Muscle layer of duodenum (tissue), 2 donors: ENCODE measurements around the gene SEMA4D.
"Not testable (repeated sequence)": the region's sequence is repeated elsewhere in the genome, so short reads cannot be mapped to it uniquely, and the experiment has no call there.

Source experiments
- H3K27ac ChIP-seq: one replicate; pipeline ENCODE4 v1.7.0; 2013; ENCODE audit warnings: mild to moderate bottlenecking, low read length
- H3K27me3 ChIP-seq: one replicate; pipeline ENCODE4 v1.7.0; 2013; ENCODE audit warnings: low read depth, mild to moderate bottlenecking, control low read depth, low read length
- H3K36me3 ChIP-seq, 2 donors: one replicate each; pipeline ENCODE4 v1.7.0; 2013; ENCODE audit warnings: low read length in 2 of 2, control low read depth in 1 of 2, mild to moderate bottlenecking in 1 of 2; ENCODE audit not compliant: insufficient read depth in 2 of 2, control insufficient read depth in 1 of 2
- H3K4me1 ChIP-seq, 2 donors: one replicate each; pipeline ENCODE4 v1.7.0; 2013; ENCODE audit warnings: low read length in 2 of 2, mild to moderate bottlenecking in 2 of 2, control low read depth in 1 of 2, moderate library complexity in 1 of 2; ENCODE audit not compliant: insufficient read depth in 2 of 2, control insufficient read depth in 1 of 2
- H3K4me3 ChIP-seq, 2 donors: one replicate each; pipeline ENCODE4 v1.7.0; 2013; ENCODE audit warnings: low read length in 2 of 2, low read depth in 1 of 2, mild to moderate bottlenecking in 1 of 2
- H3K9me3 ChIP-seq, 2 donors: one replicate each; pipeline ENCODE4 v1.7.0; 2013; ENCODE audit warnings: low read length in 2 of 2, control low read depth in 1 of 2, mild to moderate bottlenecking in 1 of 2; ENCODE audit not compliant: control insufficient read depth in 1 of 2
- donor health status: healthy.

The SEMA4D gene

DNA sequence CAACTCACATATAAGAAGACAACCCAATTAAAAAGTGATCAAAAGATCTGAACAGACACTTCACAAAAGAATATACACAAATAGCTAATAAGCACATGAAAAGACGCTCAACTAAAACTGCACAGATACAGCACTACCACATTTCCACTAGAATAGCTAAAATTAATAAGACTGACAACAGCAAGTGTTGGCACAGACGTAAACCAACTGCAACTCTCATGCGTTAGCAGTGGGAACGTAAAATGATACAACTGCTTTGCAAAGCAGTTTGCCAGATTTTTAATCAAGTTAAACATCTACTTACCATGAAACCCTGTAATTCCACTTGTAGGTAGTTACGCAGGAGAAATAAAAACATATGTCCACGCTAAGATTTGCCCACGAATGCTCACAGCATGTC, 9.0 kb downstream of the SEMA4D start:
- H3K4me1 ChIP-seq: peaks cover 1 to 5% of the 10 kb centered on the region in 2 donors
- peaks cover 0 to 3% of the 10 kb centered on the region in 2 donors for H3K9me3 ChIP-seq
- H3K27ac ChIP-seq: no peak overlapping the region
- H3K36me3 ChIP-seq: no peaks in the 10 kb centered on the region
- no peaks in the 10 kb centered on the region for H3K27me3 ChIP-seq
- H3K4me3 ChIP-seq: no peak overlapping the region

DNA sequence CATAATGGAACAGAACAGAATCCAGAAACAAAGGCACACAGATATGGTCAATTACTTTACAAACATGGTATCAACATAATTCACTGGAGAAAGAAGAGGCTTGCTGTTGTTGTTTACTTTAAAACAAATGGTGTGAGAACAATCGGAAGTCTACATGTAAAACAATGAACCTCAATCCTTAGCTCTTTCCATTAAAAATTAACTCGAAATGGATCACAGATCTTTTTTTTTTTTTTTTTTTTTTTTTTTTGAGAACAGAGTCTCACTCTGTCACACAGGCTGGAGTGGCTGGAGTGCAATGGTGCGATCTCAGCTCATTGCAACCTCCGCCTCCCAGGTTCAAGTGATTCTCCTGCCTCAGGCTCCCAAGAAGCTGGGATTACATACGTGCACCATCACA, 9.8 kb downstream of the SEMA4D start:
- Histone ChIP-seq H3K4me1 (peaks cover 5 to 6% of the 10 kb centered on the region in 2 donors), H3K36me3 (no peaks in the 10 kb centered on the region), H3K4me3 (no peak overlapping the region), H3K27me3 (no peaks in the 10 kb centered on the region), H3K9me3 (peaks cover 0 to 3% of the 10 kb centered on the region in 2 donors), H3K27ac (no peak overlapping the region)

DNA sequence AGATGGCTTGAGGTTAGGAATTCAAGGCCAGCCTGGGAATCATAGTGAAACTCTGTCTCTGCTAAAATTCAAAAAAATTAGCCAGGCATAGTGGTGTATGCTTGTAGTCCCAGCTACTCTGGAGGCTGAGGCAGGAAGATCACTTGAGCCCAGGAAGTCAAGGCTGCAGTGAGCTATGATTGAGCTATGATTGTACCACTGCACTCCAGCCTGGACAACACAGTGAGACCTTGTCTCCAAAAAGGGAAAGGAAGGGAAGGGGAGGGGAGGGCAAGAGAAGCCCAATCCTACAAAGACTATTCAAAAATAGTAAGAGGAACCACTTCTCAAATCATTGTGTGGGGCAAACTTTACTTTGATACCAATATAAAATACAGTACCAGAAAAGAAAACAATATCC, 11.2 kb downstream of the SEMA4D start:
- Histone ChIP-seq H3K27me3 (no peaks in the 10 kb centered on the region), H3K9me3 (peaks cover 0 to 3% of the 10 kb centered on the region in 2 donors), H3K27ac (no peak overlapping the region), H3K36me3 (no peaks in the 10 kb centered on the region), H3K4me3 (no peak overlapping the region), H3K4me1 (peaks cover 5 to 6% of the 10 kb centered on the region in 2 donors)

DNA sequence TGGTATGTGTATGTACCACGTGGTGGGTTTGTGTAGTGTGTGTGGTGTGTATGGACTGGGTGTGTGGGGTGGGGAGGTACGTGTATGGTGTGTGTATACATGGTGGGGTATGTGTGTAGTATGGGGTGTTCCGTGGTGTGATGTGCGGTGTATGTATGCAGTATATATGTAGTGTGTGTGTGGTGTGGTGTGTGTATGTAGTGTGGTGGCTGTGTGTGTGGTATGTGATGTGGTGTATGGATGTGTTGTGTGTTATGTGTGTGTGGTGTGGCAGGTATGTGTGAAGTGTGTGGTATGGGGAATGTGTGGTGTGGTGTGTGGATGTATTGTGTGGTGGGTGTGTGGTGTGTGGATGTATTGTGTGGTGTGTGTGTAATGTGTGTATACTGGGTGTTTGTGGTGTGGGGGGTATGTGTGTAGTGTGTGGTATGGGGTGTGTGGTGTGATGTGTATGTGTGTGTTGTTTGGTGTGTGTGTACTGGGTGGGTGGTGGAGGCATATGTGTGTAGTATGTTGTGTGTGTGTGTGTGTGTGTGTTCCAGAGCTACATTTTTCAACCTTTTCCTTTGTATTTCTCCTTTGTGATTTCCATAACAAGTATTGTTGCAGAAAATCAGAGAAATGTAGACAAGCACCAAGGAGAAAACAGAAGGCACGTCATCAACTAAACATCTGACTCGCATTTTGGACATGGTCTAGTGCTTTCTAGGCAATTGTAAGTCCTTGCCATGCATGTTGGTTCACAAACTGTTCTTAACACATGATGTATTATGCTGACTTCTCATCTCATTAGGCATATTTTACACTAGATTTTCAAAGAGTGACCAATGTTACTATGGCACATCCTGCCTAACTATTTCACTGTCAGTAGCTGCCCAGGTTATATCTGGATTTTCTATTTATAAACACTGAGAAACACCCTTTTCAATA, 13.2 kb downstream of the SEMA4D start:
- Histone ChIP-seq H3K4me3 (no peak overlapping the region), H3K4me1 (peaks cover 5 to 6% of the 10 kb centered on the region in 2 donors), H3K27ac (no peak overlapping the region), H3K36me3 (no peaks in the 10 kb centered on the region), H3K9me3 (peaks cover 0 to 3% of the 10 kb centered on the region in 2 donors), H3K27me3 (no peaks in the 10 kb centered on the region)

DNA sequence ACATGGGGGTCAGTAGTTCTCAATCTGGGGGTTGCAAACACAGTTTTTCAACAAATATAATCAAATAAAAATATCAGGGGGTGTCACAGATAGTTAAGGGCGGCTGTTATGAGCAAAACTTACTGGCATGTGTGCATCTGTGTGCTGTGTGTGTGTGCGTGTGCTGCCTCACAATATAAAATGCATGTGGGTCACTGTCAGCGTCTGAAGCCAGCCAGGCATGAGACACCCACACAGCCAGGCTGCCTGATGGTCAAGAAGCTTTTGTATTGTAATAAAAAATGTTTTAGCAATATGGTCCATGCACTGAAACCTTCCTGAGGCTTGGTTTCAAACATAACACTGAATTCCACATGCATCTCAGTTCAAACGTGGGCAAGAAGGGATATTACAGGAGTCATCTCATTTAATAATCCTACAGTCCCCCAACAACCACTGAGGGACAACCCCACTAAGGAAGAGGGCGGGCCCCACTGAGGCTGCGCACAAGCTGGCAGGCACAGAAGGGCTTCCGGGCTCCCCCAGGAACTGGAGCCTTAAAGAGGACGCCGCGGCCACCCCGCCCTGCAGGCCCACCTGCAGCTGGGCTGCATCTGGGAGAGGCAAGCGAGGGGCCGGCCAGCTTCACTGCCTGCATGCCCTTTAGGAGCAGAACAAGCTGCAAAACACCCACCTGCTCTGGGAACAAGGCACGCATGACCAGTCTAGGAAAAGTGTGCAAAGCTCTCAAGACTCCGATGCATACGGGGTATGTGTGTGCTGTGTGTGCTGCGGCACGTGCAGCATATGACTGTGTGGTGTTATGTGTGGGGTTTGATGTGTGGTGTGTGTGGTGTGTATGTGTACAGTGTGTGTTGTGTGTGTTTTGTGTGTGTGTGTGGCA, 14.1 kb downstream of the SEMA4D start:
- no peaks in the 10 kb centered on the region for H3K27me3 ChIP-seq
- no peak overlapping the region for H3K27ac ChIP-seq
- H3K4me3 ChIP-seq: no peak overlapping the region
- peaks cover 0 to 3% of the 10 kb centered on the region in 2 donors for H3K9me3 ChIP-seq
- H3K4me1 ChIP-seq: peaks cover 5 to 6% of the 10 kb centered on the region in 2 donors
- H3K36me3 ChIP-seq: no peaks in the 10 kb centered on the region

DNA sequence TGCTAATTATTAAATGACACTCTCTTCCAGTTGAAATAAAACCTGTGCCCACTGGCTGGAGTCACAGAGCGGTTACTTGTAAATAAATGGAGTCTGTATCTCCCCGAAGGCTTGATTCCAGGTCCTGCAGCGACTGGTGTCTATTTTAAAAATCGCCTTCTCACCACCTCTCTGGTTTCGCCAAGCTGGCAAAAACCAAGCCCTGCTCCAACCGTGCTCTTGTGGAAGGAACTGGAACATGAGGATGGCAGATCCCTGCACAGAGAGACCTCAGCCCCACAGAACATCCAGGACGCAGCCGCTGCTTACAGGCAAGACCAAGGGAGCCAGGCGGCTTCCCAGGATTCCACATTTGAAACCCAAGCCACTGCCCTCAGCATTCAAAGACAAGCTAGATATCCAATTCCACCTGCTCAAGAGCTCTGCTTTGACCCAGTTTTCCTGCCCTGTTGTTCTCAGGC, 15.0 kb downstream of the SEMA4D start:
- H3K27me3 ChIP-seq: no peaks in the 10 kb centered on the region
- no peaks in the 10 kb centered on the region for H3K36me3 ChIP-seq
- peaks cover 0 to 3% of the 10 kb centered on the region in 2 donors for H3K9me3 ChIP-seq
- no peak overlapping the region for H3K4me3 ChIP-seq
- no peak overlapping the region for H3K27ac ChIP-seq
- peaks cover 6 to 10% of the 10 kb centered on the region in 2 donors for H3K4me1 ChIP-seq

DNA sequence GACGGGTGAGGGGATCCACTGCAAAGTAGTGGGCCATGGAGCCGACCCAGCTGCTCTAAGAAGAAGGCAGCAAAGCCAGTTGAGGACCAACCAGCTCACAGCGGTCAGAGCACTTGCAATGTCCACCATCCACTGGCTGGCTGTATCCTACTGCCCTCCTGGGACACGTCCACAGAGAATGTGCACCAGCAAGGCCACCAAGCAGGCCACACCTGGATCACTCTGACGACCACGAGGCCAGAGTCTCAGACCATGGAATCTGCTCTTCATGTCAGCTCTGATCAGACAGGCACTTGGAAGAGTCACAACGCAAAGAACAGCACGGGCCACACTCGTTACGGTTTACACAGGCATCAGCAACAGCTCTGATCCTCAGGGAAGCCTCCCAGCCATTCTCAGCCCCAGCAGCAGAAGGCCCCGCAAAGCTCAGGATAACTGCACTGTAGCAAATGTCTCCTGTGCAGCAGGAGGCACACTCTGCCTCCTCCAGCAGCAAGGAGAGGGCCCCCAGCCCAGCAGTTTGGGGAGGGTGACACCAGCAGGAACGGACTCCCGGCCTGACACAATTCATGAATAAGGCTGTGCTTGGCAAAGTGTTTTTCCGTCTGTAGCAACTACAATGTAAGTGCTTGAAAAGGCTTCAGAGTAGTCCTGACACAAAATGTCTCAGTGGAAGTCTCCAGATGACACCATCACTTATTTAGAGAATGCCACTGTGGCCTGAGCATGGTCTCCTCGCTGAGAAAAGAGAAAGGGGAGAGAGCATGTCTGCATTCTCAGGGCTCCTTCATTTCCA, 15.7 kb downstream of the SEMA4D start:
- Histone ChIP-seq H3K36me3 (no peaks in the 10 kb centered on the region), H3K27ac (no peak overlapping the region), H3K4me1 (peaks cover 6 to 17% of the 10 kb centered on the region in 2 donors), H3K4me3 (no peak overlapping the region), H3K9me3 (peaks cover 0 to 3% of the 10 kb centered on the region in 2 donors), H3K27me3 (no peaks in the 10 kb centered on the region)

DNA sequence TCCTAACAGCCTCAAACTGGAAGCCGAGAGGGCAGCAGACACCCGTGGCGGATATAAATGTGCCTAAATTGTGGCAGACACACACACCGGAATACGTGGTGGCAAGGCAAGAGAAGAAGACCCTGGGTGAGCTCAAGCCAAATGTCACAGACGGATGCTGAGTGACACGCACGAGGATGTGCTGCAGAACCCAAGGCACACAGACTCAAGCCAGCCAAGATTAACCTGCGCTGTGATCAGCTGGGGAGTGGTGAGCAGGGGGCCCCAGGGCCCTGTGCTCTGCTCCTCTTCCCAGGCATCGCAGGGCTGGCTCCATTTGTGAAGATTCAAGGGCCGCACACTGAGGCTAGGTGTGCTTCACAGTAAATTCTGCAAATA, 16.4 kb downstream of the SEMA4D start:
- Histone ChIP-seq H3K27me3 (no peaks in the 10 kb centered on the region), H3K27ac (no peak overlapping the region), H3K4me1 (peaks cover 6 to 19% of the 10 kb centered on the region in 2 donors), H3K9me3 (peaks cover 0 to under 1% of the 10 kb centered on the region in 2 donors), H3K36me3 (no peaks in the 10 kb centered on the region), H3K4me3 (no peak overlapping the region)

DNA sequence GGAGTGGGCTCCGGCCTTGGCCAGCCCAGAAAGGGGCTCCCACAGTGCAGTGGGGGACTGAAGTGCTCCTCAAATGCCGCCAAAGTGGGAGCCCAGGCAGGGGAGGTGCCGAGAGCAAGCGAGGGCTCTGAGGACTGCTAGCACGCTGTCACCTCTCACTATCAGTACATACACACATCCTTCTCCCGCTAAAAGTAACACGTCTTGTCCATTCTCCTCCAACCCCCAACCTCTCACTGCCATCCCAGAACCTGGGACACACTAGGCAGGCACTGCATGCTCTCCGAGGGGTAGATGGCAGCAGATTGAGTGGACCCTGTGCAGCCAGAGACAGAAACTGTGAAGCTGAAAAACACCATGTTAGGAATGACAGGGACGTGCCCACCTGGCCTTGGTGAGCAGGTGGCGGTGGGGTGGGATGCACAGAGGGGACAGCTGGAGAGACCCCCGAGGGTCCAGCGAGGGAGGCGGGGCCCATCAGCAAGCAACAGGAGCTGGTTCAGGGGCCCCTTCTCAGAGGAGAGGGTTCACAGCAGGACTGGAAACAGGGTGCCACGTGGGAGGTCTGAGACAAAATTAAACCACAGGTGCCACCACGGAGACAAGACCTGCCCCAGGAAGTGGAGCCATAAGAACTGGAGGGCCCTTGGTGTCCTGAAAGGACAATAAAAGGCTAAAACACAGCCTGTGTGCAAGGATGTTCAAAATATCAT, 16.9 kb downstream of the SEMA4D start:
- Histone ChIP-seq H3K4me1 (peaks cover 6 to 19% of the 10 kb centered on the region in 2 donors), H3K27ac (no peak overlapping the region), H3K9me3 (no peaks in the 10 kb centered on the region), H3K27me3 (no peaks in the 10 kb centered on the region), H3K36me3 (no peaks in the 10 kb centered on the region), H3K4me3 (no peak overlapping the region)

DNA sequence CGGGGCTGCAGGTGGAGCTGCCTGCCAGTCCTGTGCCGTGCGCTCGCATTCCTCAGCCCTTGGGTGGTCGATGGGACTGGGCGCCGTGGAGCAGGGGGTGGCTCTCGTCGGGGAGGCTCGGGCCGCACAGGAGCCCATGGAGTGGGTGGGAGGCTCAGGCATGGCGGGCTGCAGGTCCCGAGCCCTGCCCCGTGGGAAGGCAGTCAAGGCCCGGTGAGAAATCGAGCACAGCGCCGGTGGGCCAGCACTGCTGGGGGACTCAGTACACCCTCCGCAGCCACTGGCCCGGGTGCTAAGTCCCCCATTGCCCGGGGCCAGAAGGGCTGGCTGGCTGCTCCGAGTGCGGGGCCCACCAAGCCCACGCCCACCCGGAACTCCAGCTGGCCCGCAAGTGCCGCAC, 17.5 kb downstream of the SEMA4D start:
- peaks cover 6 to 19% of the 10 kb centered on the region in 2 donors for H3K4me1 ChIP-seq
- H3K27me3 ChIP-seq, H3K36me3 ChIP-seq, H3K27ac ChIP-seq, H3K4me3 ChIP-seq, H3K9me3 ChIP-seq: not testable (repeated sequence)
